ENCODE data around the gene MMP25. TPM values are rescaled to one million over a fixed set of nuclear protein-coding genes. Genes with fewer than 3 reads are reported as not detected.
A peak's percentile ranks its signal among the peaks of the same experiment; 100 is the strongest.

Gene MMP25
- total and polyA plus RNA-seq, 9 of the 15 experiments (the other 6 are each of a cell fraction or from before 2014, with no cell fraction given): 0.03 to 0.04 TPM; not detected in 7

DNA sequence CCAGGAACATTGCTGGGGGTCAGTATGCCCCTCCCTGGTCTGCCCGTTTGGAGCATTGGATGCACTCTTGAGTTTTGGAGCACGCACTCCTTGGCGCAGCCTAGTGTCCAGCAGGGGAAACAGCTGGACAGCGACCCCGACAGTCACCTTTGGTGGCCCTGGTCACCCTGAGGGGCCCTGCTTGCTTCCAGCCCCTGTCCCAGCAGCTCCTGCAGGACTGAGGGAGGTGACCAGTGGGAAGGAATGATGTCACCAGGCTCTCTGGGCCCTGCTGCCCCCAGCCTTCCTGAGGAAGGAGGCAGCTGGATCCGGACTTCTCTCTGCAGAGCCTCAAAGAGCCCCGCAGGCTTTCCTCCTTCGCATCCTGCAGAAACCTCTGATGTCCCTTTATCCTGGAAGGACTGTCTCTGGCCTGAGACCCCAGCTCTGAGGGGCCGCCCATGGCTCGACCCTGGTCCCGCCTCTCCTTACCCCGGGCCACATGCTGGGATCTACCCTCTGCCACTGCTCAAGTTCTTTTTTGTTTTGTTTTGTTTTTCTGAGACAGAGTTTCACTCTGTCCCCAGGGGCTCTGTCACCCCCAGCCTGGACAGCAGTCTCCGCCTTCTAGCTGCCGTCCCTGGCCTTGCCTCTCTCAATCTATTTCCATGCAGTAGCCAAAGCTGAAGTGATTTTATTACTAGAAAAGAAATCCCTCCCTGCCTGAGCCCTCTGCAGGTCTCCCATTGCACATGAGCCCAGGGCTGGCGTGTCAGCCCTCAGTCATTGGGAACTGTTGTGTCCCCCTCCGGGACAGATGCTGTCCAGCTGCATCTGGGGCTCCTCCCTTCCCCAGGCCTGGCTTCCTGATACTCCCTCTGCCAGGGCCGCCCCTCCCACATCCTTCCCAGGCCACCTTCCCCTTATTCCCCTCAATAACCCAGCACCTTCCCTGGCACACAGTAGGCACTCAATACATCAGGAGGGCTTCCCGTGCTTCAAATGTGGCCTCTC, 41.2 kb downstream of the MMP25 start (continued):
- TF ChIP-seq, protein P1, sequence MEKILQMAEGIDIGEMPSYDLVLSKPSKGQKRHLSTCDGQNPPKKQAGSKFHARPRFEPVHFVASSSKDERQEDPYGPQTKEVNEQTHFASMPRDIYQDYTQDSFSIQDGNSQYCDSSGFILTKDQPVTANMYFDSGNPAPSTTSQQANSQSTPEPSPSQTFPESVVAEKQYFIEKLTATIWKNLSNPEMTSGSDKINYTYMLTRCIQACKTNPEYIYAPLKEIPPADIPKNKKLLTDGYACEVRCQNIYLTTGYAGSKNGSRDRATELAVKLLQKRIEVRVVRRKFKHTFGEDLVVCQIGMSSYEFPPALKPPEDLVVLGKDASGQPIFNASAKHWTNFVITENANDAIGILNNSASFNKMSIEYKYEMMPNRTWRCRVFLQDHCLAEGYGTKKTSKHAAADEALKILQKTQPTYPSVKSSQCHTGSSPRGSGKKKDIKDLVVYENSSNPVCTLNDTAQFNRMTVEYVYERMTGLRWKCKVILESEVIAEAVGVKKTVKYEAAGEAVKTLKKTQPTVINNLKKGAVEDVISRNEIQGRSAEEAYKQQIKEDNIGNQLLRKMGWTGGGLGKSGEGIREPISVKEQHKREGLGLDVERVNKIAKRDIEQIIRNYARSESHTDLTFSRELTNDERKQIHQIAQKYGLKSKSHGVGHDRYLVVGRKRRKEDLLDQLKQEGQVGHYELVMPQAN (IDR thresholded peaks at IDR 0.05; ENCODE audit: borderline replicate concordance): no peak
- TF ChIP-seq ATF7 (IDR thresholded peaks at IDR 0.05): peak; percentile 12; the same call in 1 of the 2 replicates
- TF ChIP-seq GTF2F1 (IDR thresholded peaks at IDR 0.05; ENCODE audit: low read depth, low read length): no peak
- no peak for TF ChIP-seq TBL1XR1 (IDR thresholded peaks at IDR 0.05; ENCODE audit: low read length in 2 of 2)
- no peak for TF ChIP-seq KLF10 (CRISPR knock-in tag; IDR thresholded peaks at IDR 0.05)
- TF ChIP-seq MTA2 (IDR thresholded peaks at IDR 0.05; ENCODE audit: low read depth): no peak
- no peak for TF ChIP-seq ZNF561 (CRISPR knock-in tag; conservative IDR thresholded peaks at IDR 0.05)
- TF ChIP-seq ZNF224 (CRISPR knock-in tag; IDR thresholded peaks at IDR 0.05): no peak
- no peak for TF ChIP-seq ZNF274 (IDR thresholded peaks at IDR 0.05; ENCODE audit: borderline replicate concordance, low read depth, low read length)
- no peak for TF ChIP-seq GATAD2B (IDR thresholded peaks at IDR 0.05; ENCODE audit: borderline replicate concordance)
- TF ChIP-seq, protein P2, sequence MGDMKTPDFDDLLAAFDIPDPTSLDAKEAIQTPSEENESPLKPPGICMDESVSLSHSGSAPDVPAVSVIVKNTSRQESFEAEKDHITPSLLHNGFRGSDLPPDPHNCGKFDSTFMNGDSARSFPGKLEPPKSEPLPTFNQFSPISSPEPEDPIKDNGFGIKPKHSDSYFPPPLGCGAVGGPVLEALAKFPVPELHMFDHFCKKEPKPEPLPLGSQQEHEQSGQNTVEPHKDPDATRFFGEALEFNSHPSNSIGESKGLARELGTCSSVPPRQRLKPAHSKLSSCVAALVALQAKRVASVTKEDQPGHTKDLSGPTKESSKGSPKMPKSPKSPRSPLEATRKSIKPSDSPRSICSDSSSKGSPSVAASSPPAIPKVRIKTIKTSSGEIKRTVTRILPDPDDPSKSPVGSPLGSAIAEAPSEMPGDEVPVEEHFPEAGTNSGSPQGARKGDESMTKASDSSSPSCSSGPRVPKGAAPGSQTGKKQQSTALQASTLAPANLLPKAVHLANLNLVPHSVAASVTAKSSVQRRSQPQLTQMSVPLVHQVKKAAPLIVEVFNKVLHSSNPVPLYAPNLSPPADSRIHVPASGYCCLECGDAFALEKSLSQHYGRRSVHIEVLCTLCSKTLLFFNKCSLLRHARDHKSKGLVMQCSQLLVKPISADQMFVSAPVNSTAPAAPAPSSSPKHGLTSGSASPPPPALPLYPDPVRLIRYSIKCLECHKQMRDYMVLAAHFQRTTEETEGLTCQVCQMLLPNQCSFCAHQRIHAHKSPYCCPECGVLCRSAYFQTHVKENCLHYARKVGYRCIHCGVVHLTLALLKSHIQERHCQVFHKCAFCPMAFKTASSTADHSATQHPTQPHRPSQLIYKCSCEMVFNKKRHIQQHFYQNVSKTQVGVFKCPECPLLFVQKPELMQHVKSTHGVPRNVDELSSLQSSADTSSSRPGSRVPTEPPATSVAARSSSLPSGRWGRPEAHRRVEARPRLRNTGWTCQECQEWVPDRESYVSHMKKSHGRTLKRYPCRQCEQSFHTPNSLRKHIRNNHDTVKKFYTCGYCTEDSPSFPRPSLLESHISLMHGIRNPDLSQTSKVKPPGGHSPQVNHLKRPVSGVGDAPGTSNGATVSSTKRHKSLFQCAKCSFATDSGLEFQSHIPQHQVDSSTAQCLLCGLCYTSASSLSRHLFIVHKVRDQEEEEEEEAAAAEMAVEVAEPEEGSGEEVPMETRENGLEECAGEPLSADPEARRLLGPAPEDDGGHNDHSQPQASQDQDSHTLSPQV (IDR thresholded peaks at IDR 0.05): no peak
- TF ChIP-seq NUFIP1 (IDR thresholded peaks at IDR 0.05; ENCODE audit: partially characterized antibody): no peak
- TF ChIP-seq, protein P3, sequence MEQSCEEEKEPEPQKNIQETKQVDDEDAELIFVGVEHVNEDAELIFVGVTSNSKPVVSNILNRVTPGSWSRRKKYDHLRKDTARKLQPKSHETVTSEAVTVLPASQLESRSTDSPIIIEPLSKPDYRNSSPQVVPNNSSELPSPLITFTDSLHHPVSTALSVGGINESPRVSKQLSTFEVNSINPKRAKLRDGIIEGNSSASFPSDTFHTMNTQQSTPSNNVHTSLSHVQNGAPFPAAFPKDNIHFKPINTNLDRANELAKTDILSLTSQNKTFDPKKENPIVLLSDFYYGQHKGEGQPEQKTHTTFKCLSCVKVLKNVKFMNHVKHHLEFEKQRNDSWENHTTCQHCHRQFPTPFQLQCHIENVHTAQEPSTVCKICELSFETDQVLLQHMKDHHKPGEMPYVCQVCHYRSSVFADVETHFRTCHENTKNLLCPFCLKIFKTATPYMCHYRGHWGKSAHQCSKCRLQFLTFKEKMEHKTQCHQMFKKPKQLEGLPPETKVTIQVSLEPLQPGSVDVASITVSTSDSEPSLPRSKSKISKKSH (CRISPR knock-in tag; IDR thresholded peaks at IDR 0.05): no peak
- no peak for TF ChIP-seq NR3C1 (CRISPR knock-in tag; IDR thresholded peaks at IDR 0.05)
- TF ChIP-seq, protein P4, sequence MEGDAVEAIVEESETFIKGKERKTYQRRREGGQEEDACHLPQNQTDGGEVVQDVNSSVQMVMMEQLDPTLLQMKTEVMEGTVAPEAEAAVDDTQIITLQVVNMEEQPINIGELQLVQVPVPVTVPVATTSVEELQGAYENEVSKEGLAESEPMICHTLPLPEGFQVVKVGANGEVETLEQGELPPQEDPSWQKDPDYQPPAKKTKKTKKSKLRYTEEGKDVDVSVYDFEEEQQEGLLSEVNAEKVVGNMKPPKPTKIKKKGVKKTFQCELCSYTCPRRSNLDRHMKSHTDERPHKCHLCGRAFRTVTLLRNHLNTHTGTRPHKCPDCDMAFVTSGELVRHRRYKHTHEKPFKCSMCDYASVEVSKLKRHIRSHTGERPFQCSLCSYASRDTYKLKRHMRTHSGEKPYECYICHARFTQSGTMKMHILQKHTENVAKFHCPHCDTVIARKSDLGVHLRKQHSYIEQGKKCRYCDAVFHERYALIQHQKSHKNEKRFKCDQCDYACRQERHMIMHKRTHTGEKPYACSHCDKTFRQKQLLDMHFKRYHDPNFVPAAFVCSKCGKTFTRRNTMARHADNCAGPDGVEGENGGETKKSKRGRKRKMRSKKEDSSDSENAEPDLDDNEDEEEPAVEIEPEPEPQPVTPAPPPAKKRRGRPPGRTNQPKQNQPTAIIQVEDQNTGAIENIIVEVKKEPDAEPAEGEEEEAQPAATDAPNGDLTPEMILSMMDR (IDR thresholded peaks at IDR 0.05 in 2 of 3, conservative IDR thresholded peaks at IDR 0.05 in 1 of 3; ENCODE audit: insufficient read depth in 2 of 3, low read depth in 1 of 3, low read length in 3 of 3): peak; percentile 70 to 76 (median 72)

All from K562 (cell line).